Measurements from ENCODE around the gene AMBN. TPM values are rescaled to one million over a fixed set of nuclear protein-coding genes. Genes with fewer than 3 reads are reported as not detected.

The AMBN gene
- total and polyA plus RNA-seq, 12 donors = not detected

GRCh38 chr4:70600977-70601376 lies 8.9 kb downstream of the AMBN start:
- Histone ChIP-seq H3K4me3 (no peak overlapping the region), H3K27me3 (peaks cover 0 to 9% (median 0%) of the 10 kb centered on the region in 7 donors), H3K27ac (no peak overlapping the region), H3K9me3 (no peaks in the 10 kb centered on the region), H3K4me1 (no peaks in the 10 kb centered on the region), H3K36me3 (no peaks in the 10 kb centered on the region)
- no peak for TF ChIP-seq CTCF (IDR thresholded peaks at IDR 0.05)
- ATAC-seq = no peak
- DNase-seq = no peak
- intact Hi-C loops (cut with DNase I) = loop anchor here in 3 of 10 donors (2.0 to 10.0 kb wide), 2 partner anchors 1112 to 1114 kb away; no protein-coding TSS in a partner anchor
- 64 to 76% methylated on average over 5 of the region's 5 CpGs for WGBS, 2 donors

- no peak overlapping the region for H3K27ac ChIP-seq
- peak in 1 of 8 donors; percentile 77 for ATAC-seq
- H3K36me3 ChIP-seq = no peaks in the 10 kb centered on the region
- TF ChIP-seq CTCF (IDR thresholded peaks at IDR 0.05) = peak; percentile 16 to 72 (median 61)
- intact Hi-C loops (cut with DNase I) = loop anchor here in 3 of 10 donors (2.0 to 10.0 kb wide), 2 partner anchors 1111 to 1113 kb away; no protein-coding TSS in a partner anchor
- H3K4me1 ChIP-seq = no peaks in the 10 kb centered on the region
- peak; percentile 10 to 15 for DNase-seq
- peaks cover 0 to 7% (median 0%) of the 10 kb centered on the region in 7 donors for H3K27me3 ChIP-seq
- 34 to 43% methylated on average over 5 of the region's 5 CpGs for WGBS, 2 donors
- no peaks in the 10 kb centered on the region for H3K9me3 ChIP-seq
- H3K4me3 ChIP-seq = no peak overlapping the region
These were observed 9.5 kb downstream of the AMBN start for GRCh38 chr4:70601422-70602039.

GRCh38 chr4:70603856-70604255 lies 11.8 kb downstream of the AMBN start:
- Histone ChIP-seq H3K4me1 (no peaks in the 10 kb centered on the region), H3K27me3 (peaks cover 0 to 8% (median 0%) of the 10 kb centered on the region in 7 donors), H3K36me3 (no peaks in the 10 kb centered on the region), H3K27ac (no peak overlapping the region), H3K4me3 (no peak overlapping the region), H3K9me3 (no peaks in the 10 kb centered on the region)
- no peak for DNase-seq
- TF ChIP-seq CTCF (IDR thresholded peaks at IDR 0.05) = no peak
- intact Hi-C loops (cut with DNase I) = loop anchor here in 2 of 10 donors (10.0 kb wide), 1 partner anchor 1111 kb away; no protein-coding TSS in a partner anchor
- no peak for ATAC-seq
- WGBS, 2 donors = 37% methylated on average over 3 of the region's 3 CpGs

- Histone ChIP-seq H3K4me3 (no peak overlapping the region), H3K9me3 (no peaks in the 10 kb centered on the region), H3K36me3 (no peaks in the 10 kb centered on the region), H3K27ac (no peak overlapping the region), H3K27me3 (peaks cover 0 to 11% (median 3%) of the 10 kb centered on the region in 7 donors), H3K4me1 (no peaks in the 10 kb centered on the region)
- DNase-seq = no peak
- TF ChIP-seq CTCF (IDR thresholded peaks at IDR 0.05) = no peak
- WGBS, 2 donors = 76 to 80% methylated on average over 8 of the region's 8 CpGs
- intact Hi-C loops (cut with DNase I) = loop anchor here in 2 of 10 donors (10.0 kb wide), 1 partner anchor 1108 kb away; no protein-coding TSS in a partner anchor
- no peak for ATAC-seq
These were observed 14.4 kb downstream of the AMBN start for GRCh38 chr4:70606459-70606858.

Measured in heart right ventricle (tissue), 16 donors.